ENCODE data around the gene MTRF1. TPM values are rescaled to one million over a fixed set of nuclear protein-coding genes. Genes with fewer than 3 reads are reported as not detected.

MTRF1 gene
- total RNA-seq, 1 experiment from 2014 or later: 11.4 TPM

DNA sequence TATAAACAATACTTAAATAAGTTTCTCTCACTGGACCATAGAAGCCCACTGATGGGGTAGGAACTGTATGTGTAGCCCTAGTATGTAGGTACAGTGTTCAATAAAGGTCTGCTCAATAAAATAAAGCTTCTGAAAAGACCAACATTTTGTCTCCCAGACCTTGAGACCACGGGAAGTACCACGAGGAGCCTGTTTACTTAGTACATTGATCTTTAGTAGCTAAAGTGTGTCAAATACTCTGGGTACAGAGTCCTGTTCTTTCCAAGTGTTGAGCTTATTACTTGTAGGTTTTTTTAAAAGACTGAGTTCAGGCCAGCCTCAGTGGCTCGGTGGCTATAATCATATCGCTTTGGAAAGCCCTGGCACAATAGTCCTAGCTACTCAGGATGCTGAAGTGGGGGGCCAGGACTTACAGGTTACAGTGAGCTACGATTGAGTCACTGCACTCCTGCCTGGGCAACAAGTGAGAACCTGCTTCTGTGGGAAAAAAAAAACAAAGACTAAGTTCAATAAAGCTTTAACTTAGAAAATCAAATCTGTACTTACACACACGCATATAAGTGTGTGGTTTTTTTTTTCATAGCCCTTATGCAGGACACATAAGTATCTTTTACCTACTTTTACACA lies 3.4 kb downstream of the MTRF1 start:
- Histone ChIP-seq H4K20me1 (ENCODE audit: insufficient read depth) (0 out of 2 replicates have a peak, but pooled peaks cover 4% of the 10 kb centered on the region), H3K9ac (ENCODE audit: low read length) (no peak overlapping the region), H3K27me3 (ENCODE audit: insufficient read depth, low read length) (no peaks in the 10 kb centered on the region), H3K79me2 (ENCODE audit: insufficient read depth, low read length) (no peaks in the 10 kb centered on the region), H3K36me3 (ENCODE audit: control insufficient read depth in 1 of 2, insufficient read depth in 2 of 2, low read length in 2 of 2) (peaks cover 0 to 6% of the 10 kb centered on the region in 2 experiments; a peak in 3 of 4 replicates), H3K9me2 (ENCODE audit: insufficient read depth) (no peaks in the 10 kb centered on the region), H3K27ac (ENCODE audit: low read depth, low read length) (no peak overlapping the region), H3K4me3 (replicated peaks in 1 of 2; ENCODE audit: low read depth in 1 of 2, low read length in 2 of 2) (no peak overlapping the region), H3K4me2 (ENCODE audit: low read length) (no peak overlapping the region), H3K9me3 (ENCODE audit: control insufficient read depth in 1 of 2, insufficient read depth in 1 of 2, low read depth in 1 of 2, low read length in 2 of 2) (no peaks in the 10 kb centered on the region), H2AFZ (ENCODE audit: low read depth, low read length, poor library complexity, severe bottlenecking) (no peak overlapping the region), H3K4me1 (ENCODE audit: control insufficient read depth in 1 of 2, insufficient read depth in 2 of 2, low read length in 2 of 2) (peaks cover 5 to 8% of the 10 kb centered on the region in 2 experiments; a peak in 1 of 4 replicates)
- ATAC-seq (no peak), DNase-seq (ENCODE audit: low read depth, low spot score) (no peak)
- intact Hi-C loops (cut with micrococcal nuclease): no loop called here
- TF ChIP-seq SRF (IDR thresholded peaks at IDR 0.05; ENCODE audit: low read depth) (no peak), EGR1 (IDR thresholded peaks at IDR 0.05; ENCODE audit: low read depth) (no peak), RAD21 (IDR thresholded peaks at IDR 0.05; ENCODE audit: low read depth) (no peak), CBX3 (IDR thresholded peaks at IDR 0.05; ENCODE audit: low read depth) (no peak), POLR2AphosphoS5 (IDR thresholded peaks at IDR 0.05; ENCODE audit: low read depth, low read length) (no peak), EZH2 (IDR thresholded peaks at IDR 0.05) (no peak), EZH2phosphoT487 (IDR thresholded peaks at IDR 0.05; ENCODE audit: borderline replicate concordance) (no peak), SP1 (IDR thresholded peaks at IDR 0.05; ENCODE audit: low read depth) (no peak)
- TF ChIP-seq, protein P1, sequence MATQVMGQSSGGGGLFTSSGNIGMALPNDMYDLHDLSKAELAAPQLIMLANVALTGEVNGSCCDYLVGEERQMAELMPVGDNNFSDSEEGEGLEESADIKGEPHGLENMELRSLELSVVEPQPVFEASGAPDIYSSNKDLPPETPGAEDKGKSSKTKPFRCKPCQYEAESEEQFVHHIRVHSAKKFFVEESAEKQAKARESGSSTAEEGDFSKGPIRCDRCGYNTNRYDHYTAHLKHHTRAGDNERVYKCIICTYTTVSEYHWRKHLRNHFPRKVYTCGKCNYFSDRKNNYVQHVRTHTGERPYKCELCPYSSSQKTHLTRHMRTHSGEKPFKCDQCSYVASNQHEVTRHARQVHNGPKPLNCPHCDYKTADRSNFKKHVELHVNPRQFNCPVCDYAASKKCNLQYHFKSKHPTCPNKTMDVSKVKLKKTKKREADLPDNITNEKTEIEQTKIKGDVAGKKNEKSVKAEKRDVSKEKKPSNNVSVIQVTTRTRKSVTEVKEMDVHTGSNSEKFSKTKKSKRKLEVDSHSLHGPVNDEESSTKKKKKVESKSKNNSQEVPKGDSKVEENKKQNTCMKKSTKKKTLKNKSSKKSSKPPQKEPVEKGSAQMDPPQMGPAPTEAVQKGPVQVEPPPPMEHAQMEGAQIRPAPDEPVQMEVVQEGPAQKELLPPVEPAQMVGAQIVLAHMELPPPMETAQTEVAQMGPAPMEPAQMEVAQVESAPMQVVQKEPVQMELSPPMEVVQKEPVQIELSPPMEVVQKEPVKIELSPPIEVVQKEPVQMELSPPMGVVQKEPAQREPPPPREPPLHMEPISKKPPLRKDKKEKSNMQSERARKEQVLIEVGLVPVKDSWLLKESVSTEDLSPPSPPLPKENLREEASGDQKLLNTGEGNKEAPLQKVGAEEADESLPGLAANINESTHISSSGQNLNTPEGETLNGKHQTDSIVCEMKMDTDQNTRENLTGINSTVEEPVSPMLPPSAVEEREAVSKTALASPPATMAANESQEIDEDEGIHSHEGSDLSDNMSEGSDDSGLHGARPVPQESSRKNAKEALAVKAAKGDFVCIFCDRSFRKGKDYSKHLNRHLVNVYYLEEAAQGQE (IDR thresholded peaks at IDR 0.05; ENCODE audit: low read depth): no peak
- TF ChIP-seq, protein P2, sequence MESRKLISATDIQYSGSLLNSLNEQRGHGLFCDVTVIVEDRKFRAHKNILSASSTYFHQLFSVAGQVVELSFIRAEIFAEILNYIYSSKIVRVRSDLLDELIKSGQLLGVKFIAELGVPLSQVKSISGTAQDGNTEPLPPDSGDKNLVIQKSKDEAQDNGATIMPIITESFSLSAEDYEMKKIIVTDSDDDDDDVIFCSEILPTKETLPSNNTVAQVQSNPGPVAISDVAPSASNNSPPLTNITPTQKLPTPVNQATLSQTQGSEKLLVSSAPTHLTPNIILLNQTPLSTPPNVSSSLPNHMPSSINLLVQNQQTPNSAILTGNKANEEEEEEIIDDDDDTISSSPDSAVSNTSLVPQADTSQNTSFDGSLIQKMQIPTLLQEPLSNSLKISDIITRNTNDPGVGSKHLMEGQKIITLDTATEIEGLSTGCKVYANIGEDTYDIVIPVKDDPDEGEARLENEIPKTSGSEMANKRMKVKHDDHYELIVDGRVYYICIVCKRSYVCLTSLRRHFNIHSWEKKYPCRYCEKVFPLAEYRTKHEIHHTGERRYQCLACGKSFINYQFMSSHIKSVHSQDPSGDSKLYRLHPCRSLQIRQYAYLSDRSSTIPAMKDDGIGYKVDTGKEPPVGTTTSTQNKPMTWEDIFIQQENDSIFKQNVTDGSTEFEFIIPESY (IDR thresholded peaks at IDR 0.05; ENCODE audit: extremely low read depth, insufficient replicate concordance, low read length): no peak
- TF ChIP-seq, protein P3, sequence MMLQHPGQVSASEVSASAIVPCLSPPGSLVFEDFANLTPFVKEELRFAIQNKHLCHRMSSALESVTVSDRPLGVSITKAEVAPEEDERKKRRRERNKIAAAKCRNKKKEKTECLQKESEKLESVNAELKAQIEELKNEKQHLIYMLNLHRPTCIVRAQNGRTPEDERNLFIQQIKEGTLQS (IDR thresholded peaks at IDR 0.05): no peak
- ChIA-PET CTCF (no interaction called here), RAD21 (ENCODE audit: low non-redundant PET in 1 of 2, low total read pairs in 2 of 2, uncharacterized antibody in 2 of 2, unreplicated experiment in 2 of 2) (no interaction called here), POLR2A (no interaction called here)
- BruUV-seq (replicated peaks): no TSS peak
